ENCODE results near the gene CTDSP2.
"Not testable (repeated sequence)": the region's sequence is repeated elsewhere in the genome, so short reads cannot be mapped to it uniquely, and the experiment has no call there.

Gene CTDSP2

DNA sequence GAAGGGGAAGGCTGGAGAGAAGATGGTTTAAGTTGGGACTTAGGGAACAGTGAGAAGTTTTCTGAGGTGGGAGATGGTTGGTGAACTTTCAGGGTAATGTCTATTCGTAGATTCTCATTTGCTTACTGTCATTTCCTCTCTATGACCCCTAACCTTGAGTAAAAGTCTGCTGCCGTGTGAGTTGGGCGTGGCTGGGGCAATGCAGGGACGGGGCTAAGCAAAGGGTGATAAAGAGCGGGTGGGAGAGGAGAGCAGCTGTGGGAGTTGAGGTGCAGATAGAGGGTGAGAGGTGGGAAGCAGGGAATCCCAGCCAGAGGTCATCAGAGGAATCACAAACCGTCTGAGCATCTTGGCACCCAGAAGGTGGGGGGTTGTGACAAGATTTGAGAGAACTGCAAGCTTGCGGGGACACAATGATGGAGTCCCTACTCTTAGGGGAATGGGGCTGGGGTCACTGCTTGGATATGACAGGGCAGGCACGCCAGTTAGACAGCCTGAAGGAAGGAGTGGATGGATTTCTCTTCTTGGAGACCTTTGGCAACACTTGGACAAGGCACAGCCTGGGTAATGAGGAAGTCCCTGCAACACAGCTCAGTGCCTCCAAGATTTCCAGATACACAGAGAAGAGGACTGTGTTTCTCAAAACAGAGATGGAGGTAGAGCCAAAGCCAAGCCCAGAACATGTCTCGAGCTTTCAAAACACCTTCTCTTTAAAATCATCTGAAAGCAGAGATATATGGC is 45.9 kb upstream of the CTDSP2 start:
- H3K4me3 ChIP-seq (ENCODE audit: low read depth, low read length), result no peak overlapping the region
- TF ChIP-seq, protein P1, sequence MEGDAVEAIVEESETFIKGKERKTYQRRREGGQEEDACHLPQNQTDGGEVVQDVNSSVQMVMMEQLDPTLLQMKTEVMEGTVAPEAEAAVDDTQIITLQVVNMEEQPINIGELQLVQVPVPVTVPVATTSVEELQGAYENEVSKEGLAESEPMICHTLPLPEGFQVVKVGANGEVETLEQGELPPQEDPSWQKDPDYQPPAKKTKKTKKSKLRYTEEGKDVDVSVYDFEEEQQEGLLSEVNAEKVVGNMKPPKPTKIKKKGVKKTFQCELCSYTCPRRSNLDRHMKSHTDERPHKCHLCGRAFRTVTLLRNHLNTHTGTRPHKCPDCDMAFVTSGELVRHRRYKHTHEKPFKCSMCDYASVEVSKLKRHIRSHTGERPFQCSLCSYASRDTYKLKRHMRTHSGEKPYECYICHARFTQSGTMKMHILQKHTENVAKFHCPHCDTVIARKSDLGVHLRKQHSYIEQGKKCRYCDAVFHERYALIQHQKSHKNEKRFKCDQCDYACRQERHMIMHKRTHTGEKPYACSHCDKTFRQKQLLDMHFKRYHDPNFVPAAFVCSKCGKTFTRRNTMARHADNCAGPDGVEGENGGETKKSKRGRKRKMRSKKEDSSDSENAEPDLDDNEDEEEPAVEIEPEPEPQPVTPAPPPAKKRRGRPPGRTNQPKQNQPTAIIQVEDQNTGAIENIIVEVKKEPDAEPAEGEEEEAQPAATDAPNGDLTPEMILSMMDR (IDR thresholded peaks at IDR 0.05; ENCODE audit: low read depth, low read length), result no peak

DNA sequence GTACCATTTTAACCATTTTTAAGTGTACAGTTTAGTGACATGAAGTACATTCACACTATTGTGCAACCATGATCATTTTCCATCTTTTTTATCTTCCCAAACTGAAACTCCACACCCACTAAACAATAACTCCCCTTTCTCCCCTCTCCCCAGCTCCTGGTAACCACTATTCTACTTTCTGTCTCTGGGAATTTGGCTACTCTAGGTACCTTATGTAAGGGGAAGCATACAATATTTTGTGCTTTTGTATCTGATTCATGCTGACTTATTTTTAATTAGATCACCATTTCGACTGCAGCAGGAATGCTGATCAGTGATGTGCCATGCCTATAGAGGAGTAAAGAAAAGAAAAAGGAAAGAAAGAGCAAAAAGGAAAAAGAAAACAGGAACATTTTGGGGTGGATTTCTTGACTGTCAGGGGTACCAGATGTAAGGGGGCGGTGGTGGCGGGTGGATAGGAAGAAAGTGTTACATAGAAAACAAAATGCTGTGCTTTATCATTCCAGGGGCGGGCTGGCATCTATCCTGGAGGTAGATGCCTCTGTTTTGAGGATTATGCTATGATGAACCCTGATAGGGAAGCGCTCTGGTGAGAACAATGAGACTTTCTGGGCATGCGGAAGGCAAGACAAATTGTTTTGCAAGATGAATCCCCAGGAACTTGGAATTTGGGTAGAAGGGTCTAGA is 45.2 kb upstream of the CTDSP2 start:
- TF ChIP-seq, protein P1 (IDR thresholded peaks at IDR 0.05; ENCODE audit: low read depth, low read length), result no peak
- H3K4me3 ChIP-seq (ENCODE audit: low read depth, low read length), result no peak overlapping the region

DNA sequence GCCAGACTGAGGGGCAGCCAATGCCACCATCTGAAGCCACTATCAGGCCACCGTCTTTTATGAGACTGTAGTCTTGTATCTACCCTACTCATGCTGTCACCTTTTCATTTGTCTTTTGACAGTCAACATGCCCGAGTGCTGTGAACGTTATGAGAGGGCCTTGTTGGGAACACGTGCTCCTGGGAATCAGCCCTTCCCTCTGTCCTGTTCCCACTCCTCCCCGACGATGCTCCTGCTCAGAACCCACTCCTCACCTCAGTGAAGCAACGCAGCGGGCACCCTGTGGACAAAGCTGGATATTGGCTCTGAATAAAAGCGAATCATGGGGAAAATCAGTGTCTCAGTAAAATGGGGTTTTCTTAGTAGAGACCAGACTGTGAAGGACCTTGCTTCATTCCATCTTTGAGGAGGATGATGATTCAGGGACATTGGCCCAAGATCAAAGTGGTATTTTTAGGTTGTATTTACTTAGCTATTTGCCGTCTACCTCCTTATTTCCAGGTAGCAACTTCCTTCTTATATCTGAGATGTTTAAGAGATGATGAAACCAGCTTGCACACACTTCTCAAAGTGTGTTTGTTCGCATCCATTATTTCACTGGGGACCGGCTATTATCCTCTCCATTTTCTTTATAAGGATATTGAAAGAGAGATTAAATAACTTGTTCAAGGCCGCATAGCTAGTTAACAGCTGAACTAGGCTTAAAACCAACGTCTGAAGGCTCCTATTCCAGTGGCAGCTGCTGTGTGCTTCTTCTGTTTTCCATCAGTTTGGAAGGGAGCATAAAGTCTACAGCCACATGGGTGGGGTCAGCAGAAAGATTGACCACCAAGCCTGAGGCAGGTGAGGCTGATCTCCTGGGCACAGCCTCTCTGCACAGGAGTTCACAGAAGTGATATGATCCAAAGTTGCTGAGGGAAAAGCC is 43.9 kb upstream of the CTDSP2 start:
- TF ChIP-seq, protein P1 (IDR thresholded peaks at IDR 0.05; ENCODE audit: low read depth, low read length), result no peak
- H3K4me3 ChIP-seq (ENCODE audit: low read depth, low read length), result no peak overlapping the region

DNA sequence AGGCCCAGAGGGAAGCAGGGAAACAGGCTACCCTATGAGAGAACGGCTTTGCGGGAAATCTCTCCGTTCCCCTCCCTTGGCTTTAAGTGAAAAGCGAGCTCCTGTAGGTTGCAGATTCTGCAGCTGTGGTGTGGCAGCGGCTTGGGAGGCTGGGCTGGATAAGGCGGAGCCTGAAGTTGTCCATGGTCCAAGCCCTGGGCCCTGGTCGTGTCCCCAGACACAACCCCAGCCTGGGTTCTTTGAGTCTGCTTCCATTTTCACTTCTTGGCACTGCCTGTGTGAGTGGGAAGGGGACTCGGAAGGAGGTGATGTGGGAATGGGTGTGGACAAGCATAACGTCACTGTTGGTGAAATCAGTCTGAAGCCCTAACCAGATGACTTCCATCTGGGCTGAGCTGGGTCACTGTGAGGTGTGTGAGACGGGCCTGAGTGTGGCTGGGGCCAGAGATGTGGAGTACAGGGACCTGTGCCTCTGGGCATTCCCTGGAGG is 43.0 kb upstream of the CTDSP2 start:
- peak overlapping the region; percentile 32 for H3K4me3 ChIP-seq (ENCODE audit: low read depth, low read length)
- TF ChIP-seq, protein P1 (IDR thresholded peaks at IDR 0.05; ENCODE audit: low read depth, low read length), result no peak

- TF ChIP-seq, protein P1 (IDR thresholded peaks at IDR 0.05; ENCODE audit: low read depth, low read length), result no peak
- H3K4me3 ChIP-seq (ENCODE audit: low read depth, low read length), result peak overlapping the region; percentile 32
Observed at GRCh38 chr12:57888409-57889157, 42.1 kb upstream of the CTDSP2 start.

GRCh38 chr12:57887631-57888408 is 41.3 kb upstream of the CTDSP2 start:
- TF ChIP-seq, protein P1 (IDR thresholded peaks at IDR 0.05; ENCODE audit: low read depth, low read length), result no peak
- H3K4me3 ChIP-seq (ENCODE audit: low read depth, low read length), result peak overlapping the region; percentile 32; the same call in 1 of the 2 replicates

GRCh38 chr12:57886964-57887363 is 40.4 kb upstream of the CTDSP2 start:
- not testable (repeated sequence) for H3K4me3 ChIP-seq (ENCODE audit: low read depth, low read length)
